ENCODE data around the gene RYR2. TPM values are rescaled to one million over a fixed set of nuclear protein-coding genes. Genes with fewer than 3 reads are reported as not detected.
A peak's percentile ranks its signal among the peaks of the same experiment; 100 is the strongest.

The RYR2 gene
- polyA plus RNA-seq, 1 of the 3 experiments (the other 2 are of a cell fraction): under 0.01 TPM

DNA sequence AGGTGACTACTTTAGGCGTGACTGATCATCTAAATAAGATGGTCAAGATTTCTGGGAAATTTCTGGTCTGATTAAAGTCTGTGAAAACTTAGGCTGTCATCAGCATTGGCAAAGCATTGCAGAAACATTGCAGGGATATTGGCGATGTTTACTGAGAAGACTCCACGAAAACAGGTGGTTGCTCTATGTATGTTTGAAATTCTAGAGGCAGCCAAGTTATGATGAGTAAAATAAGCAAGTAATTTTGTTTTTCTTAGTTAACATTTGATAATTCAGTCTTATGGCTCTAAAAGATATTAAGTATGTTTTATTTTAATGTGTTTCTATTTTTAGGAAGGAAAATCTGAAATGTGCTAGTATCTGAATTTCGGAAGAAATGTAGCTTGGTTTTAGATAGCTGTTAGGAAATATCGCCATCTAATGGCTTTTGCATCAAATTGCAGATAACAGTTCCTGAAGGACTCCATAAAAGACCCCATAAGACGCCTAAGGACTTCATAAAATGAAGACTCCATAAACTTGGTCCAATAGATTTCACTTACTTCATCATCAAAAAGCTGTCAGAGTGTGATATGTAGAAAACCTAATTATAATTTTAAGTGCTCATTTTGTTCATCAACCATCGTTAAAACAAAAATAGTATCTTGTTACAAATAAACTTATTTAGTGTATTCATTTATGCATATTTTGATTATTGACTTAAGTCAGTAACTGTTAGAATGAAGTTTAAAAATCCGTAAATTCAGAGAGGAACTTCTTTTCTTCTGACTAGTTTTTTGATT lies 344.6 kb downstream of the RYR2 start:
- WGBS (ENCODE audit: low lambda C conversion rate): 34% methylated on average over 8 of the region's 8 CpGs
- DNase-seq: peak; percentile 39
- no peaks in the 10 kb centered on the region for H3K36me3 ChIP-seq (replicated peaks in 1 of 2; ENCODE audit: control insufficient read depth in 1 of 2, insufficient read depth in 2 of 2, low read length in 1 of 2)
- no peaks in the 10 kb centered on the region for H4K20me1 ChIP-seq (ENCODE audit: insufficient read depth)
- no peaks in the 10 kb centered on the region for H3F3A ChIP-seq (replicated peaks; ENCODE audit: insufficient read depth)
- no peak overlapping the region; a peak in 1 of 4 replicates for H3K4me3 ChIP-seq (ENCODE audit: low read depth in 2 of 2, low read length in 1 of 2)
- H3K27me3 ChIP-seq (ENCODE audit: insufficient read depth): no peaks in the 10 kb centered on the region
- H3K9ac ChIP-seq: no peak overlapping the region
- H3K4me1 ChIP-seq (ENCODE audit: control insufficient read depth in 1 of 2, insufficient read depth in 2 of 2, low read depth in 1 of 2, low read length in 1 of 2): peaks cover 0 to 2% of the 10 kb centered on the region in 2 experiments; a peak in 1 of 4 replicates
- no peak overlapping the region for H3K4me2 ChIP-seq
- H3K79me2 ChIP-seq (ENCODE audit: insufficient read depth): no peaks in the 10 kb centered on the region
- H2AFZ ChIP-seq (ENCODE audit: low read depth): no peak overlapping the region
- ChIA-PET CTCF (interaction anchor here (0.5 to 3.8 kb wide), 48 partner anchors 10 to 1281 kb away, joined by 3 to 72 read pairs (median 4); partner anchors contain the start of genes HEATR1, MTR and RYR2), POLR2A (interaction anchor here (0.6 kb wide), 1 partner anchor 316 kb away, joined by 3 read pairs; no protein-coding TSS in a partner anchor)
- no peaks in the 10 kb centered on the region for H3K9me2 ChIP-seq
- H3K27ac ChIP-seq (ENCODE audit: low read depth in 2 of 2, low read length in 1 of 2): no peak overlapping the region
- H3K9me3 ChIP-seq: no peaks in the 10 kb centered on the region
- TF ChIP-seq, protein P1, sequence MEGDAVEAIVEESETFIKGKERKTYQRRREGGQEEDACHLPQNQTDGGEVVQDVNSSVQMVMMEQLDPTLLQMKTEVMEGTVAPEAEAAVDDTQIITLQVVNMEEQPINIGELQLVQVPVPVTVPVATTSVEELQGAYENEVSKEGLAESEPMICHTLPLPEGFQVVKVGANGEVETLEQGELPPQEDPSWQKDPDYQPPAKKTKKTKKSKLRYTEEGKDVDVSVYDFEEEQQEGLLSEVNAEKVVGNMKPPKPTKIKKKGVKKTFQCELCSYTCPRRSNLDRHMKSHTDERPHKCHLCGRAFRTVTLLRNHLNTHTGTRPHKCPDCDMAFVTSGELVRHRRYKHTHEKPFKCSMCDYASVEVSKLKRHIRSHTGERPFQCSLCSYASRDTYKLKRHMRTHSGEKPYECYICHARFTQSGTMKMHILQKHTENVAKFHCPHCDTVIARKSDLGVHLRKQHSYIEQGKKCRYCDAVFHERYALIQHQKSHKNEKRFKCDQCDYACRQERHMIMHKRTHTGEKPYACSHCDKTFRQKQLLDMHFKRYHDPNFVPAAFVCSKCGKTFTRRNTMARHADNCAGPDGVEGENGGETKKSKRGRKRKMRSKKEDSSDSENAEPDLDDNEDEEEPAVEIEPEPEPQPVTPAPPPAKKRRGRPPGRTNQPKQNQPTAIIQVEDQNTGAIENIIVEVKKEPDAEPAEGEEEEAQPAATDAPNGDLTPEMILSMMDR (IDR thresholded peaks at IDR 0.05): peak; percentile 67
- TF ChIP-seq REST (IDR thresholded peaks at IDR 0.05; ENCODE audit: low read depth, low read length): no peak
- TF ChIP-seq SMC3 (IDR thresholded peaks at IDR 0.05; ENCODE audit: low read depth, low read length): peak; percentile 60
- TF ChIP-seq RAD21 (IDR thresholded peaks at IDR 0.05; ENCODE audit: low read length): peak; percentile 89
- no peak for TF ChIP-seq GABPA (IDR thresholded peaks at IDR 0.05; ENCODE audit: low read depth)
- no peak for TF ChIP-seq TCF12 (IDR thresholded peaks at IDR 0.05)
- no peak for TF ChIP-seq ELF1 (IDR thresholded peaks at IDR 0.05)
- TF ChIP-seq GATA2 (CRISPR knock-in tag; IDR thresholded peaks at IDR 0.05): no peak
- no peak for TF ChIP-seq RFX5 (IDR thresholded peaks at IDR 0.05; ENCODE audit: low read length)
- TF ChIP-seq FOXJ3 (CRISPR knock-in tag; IDR thresholded peaks at IDR 0.05): no peak
- TF ChIP-seq MEF2A (IDR thresholded peaks at IDR 0.05; ENCODE audit: borderline replicate concordance, low read depth): no peak

GRCh38 chr1:237387144-237387505 lies 345.1 kb downstream of the RYR2 start:
- CTCF ChIA-PET: interaction anchor here (0.5 to 3.8 kb wide), 42 partner anchors 9 to 784 kb away, joined by 3 to 72 read pairs (median 4); partner anchors contain the start of genes HEATR1 and RYR2
- H3K9me3 ChIP-seq: no peaks in the 10 kb centered on the region
- H3K27me3 ChIP-seq (ENCODE audit: insufficient read depth): no peaks in the 10 kb centered on the region
- 28% methylated on average over 5 of the region's 5 CpGs for WGBS (ENCODE audit: low lambda C conversion rate)
- no peaks in the 10 kb centered on the region for H3K36me3 ChIP-seq (replicated peaks in 1 of 2; ENCODE audit: control insufficient read depth in 1 of 2, insufficient read depth in 2 of 2, low read length in 1 of 2)
- no peak overlapping the region for H3K4me3 ChIP-seq (ENCODE audit: low read depth in 2 of 2, low read length in 1 of 2)
- no peaks in the 10 kb centered on the region for H3K79me2 ChIP-seq (ENCODE audit: insufficient read depth)
- H3K4me1 ChIP-seq (ENCODE audit: control insufficient read depth in 1 of 2, insufficient read depth in 2 of 2, low read depth in 1 of 2, low read length in 1 of 2): peaks cover 0 to 2% of the 10 kb centered on the region in 2 experiments; a peak in 1 of 4 replicates
- H3F3A ChIP-seq (replicated peaks; ENCODE audit: insufficient read depth): no peaks in the 10 kb centered on the region
- DNase-seq: no peak
- H3K9me2 ChIP-seq: no peaks in the 10 kb centered on the region
- POLR2A ChIA-PET: no interaction called here
- no peaks in the 10 kb centered on the region for H4K20me1 ChIP-seq (ENCODE audit: insufficient read depth)
- no peak overlapping the region for H2AFZ ChIP-seq (ENCODE audit: low read depth)
- no peak overlapping the region for H3K9ac ChIP-seq
- H3K27ac ChIP-seq (ENCODE audit: low read depth in 2 of 2, low read length in 1 of 2): no peak overlapping the region
- H3K4me2 ChIP-seq: no peak overlapping the region
- TF ChIP-seq REST (IDR thresholded peaks at IDR 0.05; ENCODE audit: low read depth, low read length) (no peak), JUND (IDR thresholded peaks at IDR 0.05) (no peak), TEAD4 (IDR thresholded peaks at IDR 0.05; ENCODE audit: borderline replicate concordance, insufficient read depth) (no peak), ZBTB33 (IDR thresholded peaks at IDR 0.05; ENCODE audit: borderline replicate concordance, low read depth) (no peak), ELF1 (IDR thresholded peaks at IDR 0.05) (no peak), RXRA (IDR thresholded peaks at IDR 0.05; ENCODE audit: borderline replicate concordance, low read depth) (no peak)

Data from SK-N-SH (cell line).